Measurements from ENCODE around the gene B3GALT4.
"Not testable (repeated sequence)": the region's sequence is repeated elsewhere in the genome, so short reads cannot be mapped to it uniquely, and the experiment has no call there.

DNA sequence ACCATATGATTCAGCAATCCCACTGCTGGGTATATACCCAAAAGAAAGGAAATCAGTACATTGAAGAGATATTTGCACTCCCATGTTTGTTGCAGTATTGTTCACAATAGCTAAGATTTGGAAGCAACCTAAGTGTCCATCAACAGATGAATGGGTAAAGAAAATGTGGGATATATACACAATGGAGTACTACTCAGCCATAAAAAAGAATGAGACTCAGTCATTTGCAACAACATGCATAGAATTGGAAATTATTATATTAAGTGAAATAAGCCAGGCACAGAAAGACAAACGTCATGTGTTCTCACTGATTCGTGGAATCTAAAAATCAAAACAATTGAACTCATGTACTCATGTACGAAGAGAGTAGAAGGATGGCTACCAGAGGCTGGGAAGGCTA, 14.4 kb upstream of the B3GALT4 start:
- TF ChIP-seq, protein P1, sequence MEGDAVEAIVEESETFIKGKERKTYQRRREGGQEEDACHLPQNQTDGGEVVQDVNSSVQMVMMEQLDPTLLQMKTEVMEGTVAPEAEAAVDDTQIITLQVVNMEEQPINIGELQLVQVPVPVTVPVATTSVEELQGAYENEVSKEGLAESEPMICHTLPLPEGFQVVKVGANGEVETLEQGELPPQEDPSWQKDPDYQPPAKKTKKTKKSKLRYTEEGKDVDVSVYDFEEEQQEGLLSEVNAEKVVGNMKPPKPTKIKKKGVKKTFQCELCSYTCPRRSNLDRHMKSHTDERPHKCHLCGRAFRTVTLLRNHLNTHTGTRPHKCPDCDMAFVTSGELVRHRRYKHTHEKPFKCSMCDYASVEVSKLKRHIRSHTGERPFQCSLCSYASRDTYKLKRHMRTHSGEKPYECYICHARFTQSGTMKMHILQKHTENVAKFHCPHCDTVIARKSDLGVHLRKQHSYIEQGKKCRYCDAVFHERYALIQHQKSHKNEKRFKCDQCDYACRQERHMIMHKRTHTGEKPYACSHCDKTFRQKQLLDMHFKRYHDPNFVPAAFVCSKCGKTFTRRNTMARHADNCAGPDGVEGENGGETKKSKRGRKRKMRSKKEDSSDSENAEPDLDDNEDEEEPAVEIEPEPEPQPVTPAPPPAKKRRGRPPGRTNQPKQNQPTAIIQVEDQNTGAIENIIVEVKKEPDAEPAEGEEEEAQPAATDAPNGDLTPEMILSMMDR (IDR thresholded peaks at IDR 0.05; ENCODE audit: low read depth, low read length), result not testable (repeated sequence)
- not testable (repeated sequence) for TF ChIP-seq EZH2phosphoT487 (IDR thresholded peaks at IDR 0.05; ENCODE audit: low read depth)

All from OCI-LY3 (cell line).